Spleen (tissue), 7 donors: ENCODE measurements around the gene OR11H6.

ENCODE experiments used
- CTCF ChIP-seq, 11 experiments: fragments of 200-600 bp in 7 of 11; fragments of 450-650 bp in 4 of 11; sonication (generic) in 4 of 11; IDR thresholded peaks in 8 of 11; conservative IDR thresholded peaks in 3 of 11; 1 replicate in 7 of 11; 2 replicates in 4 of 11; pipeline versions ENCODE4 v1.4.0 to v1.8.0; 2016 to 2021; ENCODE audit warnings: antibody characterized with exemption in 11 of 11, inconsistent platforms in 4 of 11, mild to moderate bottlenecking in 1 of 11
- POLR2A ChIP-seq, 3 donors: fragments of 450-650 bp; IDR thresholded peaks; one replicate each; pipeline ENCODE4 v1.5.1; 2017; ENCODE audit warnings: antibody characterized with exemption in 3 of 3, mild to moderate bottlenecking in 1 of 3
- POLR2AphosphoS5 ChIP-seq, 3 donors: sonication (generic); formaldehyde crosslinking; IDR thresholded peaks; one replicate each; pipeline ENCODE4 v1.5.1; 2017; ENCODE audit warnings: antibody characterized with exemption in 3 of 3
- donor health status: DM: no; HTN: no; CAD: no; lungs with moderate emphysema.
- donor health status: DM: no; HTN: no; CAD: no.
- donor health status: DM: no; HTN: no; CAD: no.

DNA sequence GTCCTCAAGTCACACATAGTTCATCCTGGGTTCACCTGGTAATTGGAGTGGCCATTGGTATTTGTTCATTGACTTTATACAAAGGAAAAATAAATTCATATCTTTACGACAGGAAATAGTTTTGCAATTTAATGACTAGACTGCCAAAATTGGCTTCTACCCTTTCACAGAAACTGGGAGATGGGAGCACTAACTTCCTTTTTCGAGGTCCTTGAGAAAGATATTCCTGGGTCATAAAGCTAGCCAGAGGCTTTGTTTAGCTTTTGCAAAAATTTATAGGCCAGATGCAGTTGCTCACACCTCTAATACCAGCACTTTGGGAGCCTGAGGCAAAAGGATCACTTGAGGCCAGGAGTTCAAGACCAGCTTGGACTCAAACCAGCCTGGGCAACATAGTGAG lies 43.0 kb upstream of the OR11H6 start:
- TF ChIP-seq POLR2A (IDR thresholded peaks at IDR 0.05), result no peak
- no peak for TF ChIP-seq POLR2AphosphoS5 (IDR thresholded peaks at IDR 0.05)
- TF ChIP-seq CTCF (IDR thresholded peaks at IDR 0.05 in 8 of 11, conservative IDR thresholded peaks at IDR 0.05 in 3 of 11), result no peak
